ENCODE measurements around the gene HSD11B2.

HSD11B2 gene

DNA sequence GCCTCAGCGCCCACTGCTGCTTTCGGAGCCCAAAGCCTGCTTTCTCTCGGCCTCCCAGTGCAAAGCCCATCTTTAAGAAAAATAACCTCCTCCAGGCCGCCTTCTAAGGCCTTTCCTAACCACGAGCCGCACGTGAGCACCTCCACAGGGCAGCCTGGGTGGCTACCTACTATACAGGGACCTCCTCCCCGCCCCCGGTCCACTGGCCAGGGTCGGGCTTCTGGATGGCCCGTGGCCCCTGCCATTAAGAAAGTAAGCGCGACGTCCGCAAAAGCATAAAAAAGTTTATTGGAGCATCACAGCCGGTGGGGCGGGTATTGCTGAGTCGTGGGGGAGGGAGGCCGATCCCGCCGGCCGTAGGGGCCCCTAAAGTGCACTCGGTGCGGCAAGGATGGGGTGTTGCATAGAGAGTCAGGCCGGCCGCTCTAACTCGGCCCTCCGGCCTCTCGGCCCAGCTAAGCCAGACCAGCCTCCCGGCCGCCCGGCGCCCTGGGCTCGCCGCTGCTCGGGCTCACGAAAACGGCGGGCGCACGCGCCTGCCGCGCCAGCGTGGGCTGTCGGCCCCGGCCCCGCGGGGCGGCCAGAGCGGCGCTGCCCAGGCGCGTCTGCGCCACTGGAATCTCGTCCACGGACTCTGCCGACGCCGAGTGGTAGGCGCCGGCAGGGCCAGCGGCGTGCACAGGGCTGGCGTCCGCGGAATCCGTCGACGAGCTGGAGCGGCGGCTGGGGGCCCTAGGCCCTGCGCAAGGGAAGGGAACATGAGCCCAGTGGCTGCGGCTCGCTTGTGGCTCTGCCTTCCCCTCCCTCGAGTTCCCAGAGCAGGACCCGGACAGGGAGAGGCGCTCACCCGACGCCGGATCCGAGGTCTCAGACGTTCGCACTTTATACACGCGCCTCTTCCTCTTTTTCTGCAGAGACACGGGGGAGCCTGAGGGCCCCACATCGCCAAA is 36.5 kb upstream of the HSD11B2 start:
- TF ChIP-seq, protein P1, sequence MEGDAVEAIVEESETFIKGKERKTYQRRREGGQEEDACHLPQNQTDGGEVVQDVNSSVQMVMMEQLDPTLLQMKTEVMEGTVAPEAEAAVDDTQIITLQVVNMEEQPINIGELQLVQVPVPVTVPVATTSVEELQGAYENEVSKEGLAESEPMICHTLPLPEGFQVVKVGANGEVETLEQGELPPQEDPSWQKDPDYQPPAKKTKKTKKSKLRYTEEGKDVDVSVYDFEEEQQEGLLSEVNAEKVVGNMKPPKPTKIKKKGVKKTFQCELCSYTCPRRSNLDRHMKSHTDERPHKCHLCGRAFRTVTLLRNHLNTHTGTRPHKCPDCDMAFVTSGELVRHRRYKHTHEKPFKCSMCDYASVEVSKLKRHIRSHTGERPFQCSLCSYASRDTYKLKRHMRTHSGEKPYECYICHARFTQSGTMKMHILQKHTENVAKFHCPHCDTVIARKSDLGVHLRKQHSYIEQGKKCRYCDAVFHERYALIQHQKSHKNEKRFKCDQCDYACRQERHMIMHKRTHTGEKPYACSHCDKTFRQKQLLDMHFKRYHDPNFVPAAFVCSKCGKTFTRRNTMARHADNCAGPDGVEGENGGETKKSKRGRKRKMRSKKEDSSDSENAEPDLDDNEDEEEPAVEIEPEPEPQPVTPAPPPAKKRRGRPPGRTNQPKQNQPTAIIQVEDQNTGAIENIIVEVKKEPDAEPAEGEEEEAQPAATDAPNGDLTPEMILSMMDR (IDR thresholded peaks at IDR 0.05) = no peak

DNA sequence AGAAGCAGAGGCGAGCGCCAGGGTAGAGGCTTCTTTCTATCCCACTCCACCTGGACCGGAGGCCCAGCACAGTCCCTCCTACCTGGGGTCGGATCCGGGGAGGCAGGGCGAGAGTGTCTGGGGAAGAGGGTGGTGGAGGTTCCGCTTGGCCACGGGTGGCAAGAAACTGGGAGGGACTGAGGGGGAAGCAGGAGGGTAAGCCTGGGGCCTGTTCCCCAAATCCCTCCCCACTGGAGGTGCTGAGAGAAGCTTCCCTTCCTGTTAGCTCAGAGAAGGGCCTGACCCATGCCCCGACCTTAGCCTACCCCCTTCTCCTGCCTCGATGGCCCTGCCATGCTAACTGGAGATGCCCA is 35.8 kb upstream of the HSD11B2 start:
- TF ChIP-seq, protein P1 (IDR thresholded peaks at IDR 0.05) = no peak

DNA sequence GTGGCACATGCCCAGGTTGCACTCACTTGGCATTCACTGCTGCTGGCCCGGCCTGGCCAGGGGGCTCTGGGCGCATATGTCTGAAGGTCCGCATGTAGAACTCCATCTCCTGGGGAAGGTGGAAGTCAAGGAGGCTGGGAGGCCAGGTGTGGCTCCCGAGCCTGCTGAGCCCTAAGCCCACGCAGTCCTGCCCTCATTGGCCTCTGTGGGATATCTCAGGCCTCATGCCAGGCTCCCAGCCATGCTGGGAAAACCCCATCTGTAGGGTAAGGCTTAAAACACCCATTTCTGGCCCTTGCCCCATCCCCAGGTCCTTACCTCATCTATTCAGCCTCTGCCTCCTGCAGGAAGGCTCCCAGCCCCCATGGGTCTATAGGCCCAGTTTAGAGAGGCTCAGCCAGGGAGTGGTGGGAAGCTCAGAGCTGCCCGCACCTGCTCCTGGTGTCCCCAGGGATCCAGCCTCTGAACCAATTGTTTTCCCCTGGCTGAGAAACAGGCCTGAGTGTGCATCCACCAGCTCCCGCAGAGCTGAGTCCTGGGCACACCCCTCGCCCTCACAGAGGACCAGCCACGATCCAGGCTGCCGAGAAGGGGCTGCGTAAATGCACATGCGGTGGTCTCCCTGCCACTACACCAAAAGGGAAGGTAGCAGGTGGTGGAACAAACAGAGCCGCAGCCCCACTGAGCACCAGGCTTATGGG is 35.3 kb upstream of the HSD11B2 start:
- TF ChIP-seq, protein P1 (IDR thresholded peaks at IDR 0.05) = no peak

DNA sequence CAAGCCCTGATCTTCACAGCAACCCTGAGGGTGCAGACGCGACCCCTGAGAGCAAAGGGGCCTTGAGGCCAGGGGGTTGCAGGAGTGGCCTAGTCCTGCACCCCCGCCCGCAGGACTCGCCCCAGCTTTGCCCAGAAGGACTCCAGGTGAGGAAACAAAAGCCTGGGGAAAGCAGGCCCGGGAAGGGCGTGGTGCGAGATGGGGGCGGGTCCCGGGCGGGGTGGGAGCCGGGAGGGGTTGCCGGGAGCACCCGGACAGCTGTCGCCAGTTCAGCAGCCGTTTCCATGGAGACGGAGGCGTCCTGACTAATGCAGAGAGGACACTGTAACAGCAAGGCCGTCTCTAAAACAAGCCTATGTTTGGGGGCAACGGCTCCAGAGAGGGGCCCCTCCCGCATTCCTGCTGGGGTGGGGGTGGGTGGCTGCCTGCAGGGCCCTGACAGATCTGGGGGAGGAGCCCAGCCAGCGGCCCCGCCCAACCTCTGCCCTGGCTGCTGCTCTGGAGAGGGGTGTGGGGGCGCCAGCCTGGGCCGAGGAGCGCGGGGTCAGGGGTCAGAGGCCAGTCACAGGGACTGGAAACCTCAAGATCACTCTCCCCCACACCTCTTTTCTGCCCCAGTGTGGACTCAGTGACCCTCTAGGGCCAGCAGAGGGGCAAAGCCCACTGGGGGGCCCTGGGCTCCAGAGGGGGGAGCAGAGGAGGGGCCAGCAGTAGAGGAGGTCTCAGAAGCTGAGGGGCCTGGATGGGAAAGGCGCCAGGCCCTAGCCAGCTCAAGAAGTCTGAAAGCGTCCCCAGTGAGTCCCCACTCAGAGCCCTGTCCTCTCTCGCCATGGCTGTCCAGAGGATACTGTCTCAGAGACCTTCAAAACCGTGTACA is 34.5 kb upstream of the HSD11B2 start:
- TF ChIP-seq, protein P1 (IDR thresholded peaks at IDR 0.05) = no peak

DNA sequence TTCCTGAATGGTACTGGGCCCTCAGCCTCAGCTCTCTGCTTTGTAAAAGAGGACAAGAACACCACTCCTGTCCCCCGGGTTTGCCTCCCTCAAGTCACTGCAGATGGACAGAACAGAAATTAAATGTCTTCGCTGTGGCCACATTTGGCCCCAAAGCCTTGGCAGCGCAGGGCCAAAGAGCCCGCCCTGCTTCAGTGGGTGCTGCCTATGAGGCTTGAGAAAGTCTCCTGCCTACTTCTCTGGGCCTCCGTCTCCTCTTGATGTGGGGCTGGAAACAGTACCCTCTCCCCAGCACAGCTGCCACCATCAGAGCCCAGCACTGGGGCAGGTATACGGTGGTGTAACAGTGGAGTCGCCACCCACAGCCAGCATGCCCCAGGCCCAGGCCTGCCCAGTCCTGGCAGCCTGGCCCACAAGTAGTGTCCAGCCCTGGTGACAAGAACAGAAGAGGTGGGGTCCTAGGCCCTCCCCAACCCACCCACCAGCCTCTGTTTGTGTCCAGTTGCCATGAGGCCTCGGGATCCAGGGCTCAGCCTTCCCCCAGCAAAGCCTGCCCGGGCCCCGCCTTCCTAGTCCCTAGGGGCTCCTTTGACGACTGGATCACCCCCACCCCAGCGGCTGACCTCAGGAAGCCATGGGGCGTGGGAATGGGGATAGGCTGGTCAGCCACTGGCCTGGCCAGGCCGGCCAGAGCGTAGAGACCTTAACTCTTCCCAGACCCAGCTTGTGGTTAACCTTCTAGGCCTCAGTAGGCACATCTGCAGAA is 33.7 kb upstream of the HSD11B2 start:
- TF ChIP-seq, protein P1 (IDR thresholded peaks at IDR 0.05) = no peak

DNA sequence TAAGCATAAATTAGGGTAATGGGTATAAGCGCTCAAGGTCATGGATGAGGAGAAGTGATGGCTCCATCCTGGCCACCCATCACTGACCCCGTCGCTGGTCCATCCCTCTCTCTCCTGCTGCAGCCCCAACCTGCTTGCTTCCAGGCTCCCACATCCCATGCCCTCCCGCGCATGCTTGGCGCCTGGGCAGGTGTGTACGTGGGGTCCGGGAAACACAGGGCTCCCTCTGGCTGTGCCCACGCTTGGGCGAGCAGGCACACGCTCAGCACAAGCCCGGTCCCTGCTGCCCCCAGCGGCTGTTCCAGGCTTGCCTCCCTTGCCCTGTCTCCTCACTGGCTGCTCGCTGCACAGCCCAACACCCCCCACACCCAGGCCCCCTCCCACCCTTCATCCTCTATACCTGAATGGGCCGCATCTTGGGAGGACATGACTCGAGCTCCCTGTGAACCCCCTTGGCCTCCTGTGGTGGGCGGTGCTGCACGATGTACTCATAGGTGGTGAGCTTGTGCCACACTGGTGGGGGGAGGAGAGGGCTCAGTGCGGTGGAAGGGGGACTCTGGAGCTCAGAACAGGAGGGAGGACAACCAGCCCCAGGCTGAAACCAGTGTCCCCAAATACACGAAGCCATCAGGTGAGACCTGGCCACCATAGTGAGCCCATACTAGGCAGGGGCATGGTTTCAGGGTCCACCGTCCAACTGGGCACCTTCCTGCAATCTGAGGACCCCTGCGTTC is 32.9 kb upstream of the HSD11B2 start:
- TF ChIP-seq, protein P1 (IDR thresholded peaks at IDR 0.05) = no peak
